ENCODE results near the gene SCGB3A2. TPM values are rescaled to one million over a fixed set of nuclear protein-coding genes. Genes with fewer than 3 reads are reported as not detected.
A peak's percentile ranks its signal among the peaks of the same experiment; 100 is the strongest.

Gene SCGB3A2
- total RNA-seq, result not detected

DNA sequence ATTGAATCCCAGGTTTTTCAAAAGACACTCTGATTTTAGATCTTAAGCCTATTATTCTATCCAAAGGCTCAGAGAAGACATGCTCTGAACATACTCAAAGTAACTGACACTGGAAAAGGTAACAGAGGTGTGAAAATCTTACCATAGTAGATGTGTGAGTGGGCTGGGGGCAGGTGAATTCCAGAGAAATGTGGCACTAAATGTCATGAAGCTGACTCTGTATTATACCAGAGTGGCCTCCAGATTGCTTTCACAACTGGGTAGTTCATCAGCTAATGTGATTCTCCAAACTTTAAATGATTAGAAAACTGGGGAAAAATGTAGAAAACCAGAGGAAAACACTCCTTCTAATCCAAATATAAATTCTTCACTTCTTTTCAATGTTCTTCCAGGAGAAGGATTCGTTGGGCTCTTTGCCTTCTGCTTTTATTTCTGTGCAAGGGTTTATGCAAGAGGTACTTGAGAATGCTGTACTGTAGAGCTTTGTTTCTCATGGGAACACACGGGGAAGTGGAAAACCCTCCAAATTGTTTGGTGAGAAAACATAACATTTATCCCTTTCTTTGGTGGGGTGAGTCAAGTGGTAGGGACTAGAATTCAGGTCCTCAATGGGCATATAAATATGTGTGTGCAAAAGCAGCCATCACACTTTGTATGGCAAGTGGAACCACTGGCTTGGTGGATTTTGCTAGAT is at the start of gene SCGB3A2:
TSS of gene SCGB3A2 (plus strand) at position 646 of the 694 bp plus-strand sequence. CDS start 93 bp downstream, outside the sequence.
- 75 to 76% methylated on average over 2 of the region's 2 CpGs for WGBS, 2 donors
- H3K4me3 ChIP-seq (ENCODE audit: low read depth, poor library complexity, severe bottlenecking), result no peak within 1 kb of the TSS
- intact Hi-C loops (cut with DNase I; ENCODE audit: low total_unique reads), result no loop called here
- DNase-seq (ENCODE audit: low spot score in 2 of 2), result no peak
- TF ChIP-seq CTCF (IDR thresholded peaks at IDR 0.05) (no peak), POLR2A (IDR thresholded peaks at IDR 0.05) (no peak)

GRCh38 chr5:147830035-147830434 is 48.5 kb upstream of the SCGB3A2 start:
- DNase-seq (ENCODE audit: low spot score in 2 of 2), result no peak
- TF ChIP-seq CTCF (IDR thresholded peaks at IDR 0.05) (no peak), POLR2A (IDR thresholded peaks at IDR 0.05) (no peak)
- intact Hi-C loops (cut with DNase I; ENCODE audit: low total_unique reads), result loop anchor here (10.0 kb wide), 1 partner anchor 205 kb away; no protein-coding TSS in a partner anchor
- no peak overlapping the region for H3K4me3 ChIP-seq (ENCODE audit: low read depth, poor library complexity, severe bottlenecking)

GRCh38 chr5:147831465-147831864 is 47.0 kb upstream of the SCGB3A2 start, which contains the start of gene SPINK1:
Gene SPINK1 (minus strand): TSS chr5:147831671. CDS start chr5:147831577, 94 bp downstream.
- whole genome bisulfite sequencing, 2 donors, result 93 to 95% methylated on average over 3 of the region's 3 CpGs
- intact Hi-C loops (cut with DNase I; ENCODE audit: low total_unique reads), result loop anchor here (10.0 kb wide), 1 partner anchor 207 kb away; no protein-coding TSS in a partner anchor
- no peak for DNase-seq (ENCODE audit: low spot score in 2 of 2)

GRCh38 chr5:147832541-147832940 is 46.0 kb upstream of the SCGB3A2 start:
- no peak for DNase-seq (ENCODE audit: low spot score in 2 of 2)
- WGBS, 2 donors, result 42 to 68% methylated on average over 1 of the region's 1 CpG
- no peak overlapping the region for H3K4me3 ChIP-seq (ENCODE audit: low read depth, poor library complexity, severe bottlenecking)
- TF ChIP-seq POLR2A (IDR thresholded peaks at IDR 0.05) (no peak), CTCF (IDR thresholded peaks at IDR 0.05) (no peak)
- intact Hi-C loops (cut with DNase I; ENCODE audit: low total_unique reads), result loop anchor here (10.0 kb wide), 1 partner anchor 208 kb away; no protein-coding TSS in a partner anchor

More at GRCh38 chr5:147831465-147831864, 47.0 kb upstream of the SCGB3A2 start, which contains the start of gene SPINK1:
- no peak for TF ChIP-seq POLR2A (IDR thresholded peaks at IDR 0.05)
- TF ChIP-seq CTCF (IDR thresholded peaks at IDR 0.05), result no peak
- no peak within 1 kb of the TSS for H3K4me3 ChIP-seq (ENCODE audit: low read depth, poor library complexity, severe bottlenecking)

GRCh38 chr5:147835386-147835798 is 43.1 kb upstream of the SCGB3A2 start:
- intact Hi-C loops (cut with DNase I; ENCODE audit: low total_unique reads), result loop anchor here (10.0 kb wide), 1 partner anchor 211 kb away; no protein-coding TSS in a partner anchor
- H3K4me3 ChIP-seq (ENCODE audit: low read depth, poor library complexity, severe bottlenecking), result no peak overlapping the region
- WGBS, 2 donors, result 76 to 88% methylated on average over 2 of the region's 2 CpGs
- TF ChIP-seq CTCF (IDR thresholded peaks at IDR 0.05) (peak in 1 of 3 donors; percentile 100), POLR2A (IDR thresholded peaks at IDR 0.05) (no peak)
- DNase-seq (ENCODE audit: low spot score in 2 of 2), result no peak
